ENCODE measurements around the gene BOC. TPM values are rescaled to one million over a fixed set of nuclear protein-coding genes. Genes with fewer than 3 reads are reported as not detected.

BOC gene
- total and polyA plus RNA-seq, 10 of the 15 experiments (the other 5 are each of a cell fraction or from before 2014, with no cell fraction given) = 0.18 TPM; not detected in 9

GRCh38 chr3:113264283-113265131 lies 53.1 kb downstream of the BOC start:
- no peaks in the 10 kb centered on the region for H3K9me3 ChIP-seq (replicated peaks; ENCODE audit: control insufficient read depth, insufficient read depth, low read length)
- 46% methylated on average over 10 of the region's 10 CpGs for WGBS (ENCODE audit: insufficient coverage, insufficient replicate concordance, low lambda C conversion rate, missing lambda C conversion rate)
- H3K36me3 ChIP-seq (ENCODE audit: control insufficient read depth in 2 of 2, insufficient read depth in 2 of 2, low read length in 1 of 2) = no peaks in the 10 kb centered on the region
- ATAC-seq (no peak), DNase-seq (ENCODE audit: low read depth, low spot score) (no peak), FAIRE-seq (no peak)
- TF ChIP-seq SMAD1 (IDR thresholded peaks at IDR 0.05; ENCODE audit: low read depth, partially characterized antibody) (no peak), CREM (IDR thresholded peaks at IDR 0.05; ENCODE audit: low read depth) (no peak), LARP7 (IDR thresholded peaks at IDR 0.05) (no peak), MEF2B (IDR thresholded peaks at IDR 0.05; ENCODE audit: partially characterized antibody, poor library complexity, severe bottlenecking) (no peak), ZNF24 (IDR thresholded peaks at IDR 0.05) (no peak), NFYA (IDR thresholded peaks at IDR 0.05; ENCODE audit: borderline replicate concordance, low read depth, low read length) (no peak), TCF7 (IDR thresholded peaks at IDR 0.05; ENCODE audit: borderline replicate concordance) (no peak), POLR2AphosphoS2 (IDR thresholded peaks at IDR 0.05; ENCODE audit: low read depth, low read length) (no peak), GATAD2B (conservative IDR thresholded peaks at IDR 0.05; ENCODE audit: low read depth) (no peak), FOXM1 (IDR thresholded peaks at IDR 0.05; ENCODE audit: low read depth, low read length) (no peak), CHD2 (IDR thresholded peaks at IDR 0.05; ENCODE audit: borderline replicate concordance, low read depth, low read length) (no peak), TBL1XR1 (IDR thresholded peaks at IDR 0.05; ENCODE audit: low read depth, low read length) (no peak)
- TF ChIP-seq, protein P1, sequence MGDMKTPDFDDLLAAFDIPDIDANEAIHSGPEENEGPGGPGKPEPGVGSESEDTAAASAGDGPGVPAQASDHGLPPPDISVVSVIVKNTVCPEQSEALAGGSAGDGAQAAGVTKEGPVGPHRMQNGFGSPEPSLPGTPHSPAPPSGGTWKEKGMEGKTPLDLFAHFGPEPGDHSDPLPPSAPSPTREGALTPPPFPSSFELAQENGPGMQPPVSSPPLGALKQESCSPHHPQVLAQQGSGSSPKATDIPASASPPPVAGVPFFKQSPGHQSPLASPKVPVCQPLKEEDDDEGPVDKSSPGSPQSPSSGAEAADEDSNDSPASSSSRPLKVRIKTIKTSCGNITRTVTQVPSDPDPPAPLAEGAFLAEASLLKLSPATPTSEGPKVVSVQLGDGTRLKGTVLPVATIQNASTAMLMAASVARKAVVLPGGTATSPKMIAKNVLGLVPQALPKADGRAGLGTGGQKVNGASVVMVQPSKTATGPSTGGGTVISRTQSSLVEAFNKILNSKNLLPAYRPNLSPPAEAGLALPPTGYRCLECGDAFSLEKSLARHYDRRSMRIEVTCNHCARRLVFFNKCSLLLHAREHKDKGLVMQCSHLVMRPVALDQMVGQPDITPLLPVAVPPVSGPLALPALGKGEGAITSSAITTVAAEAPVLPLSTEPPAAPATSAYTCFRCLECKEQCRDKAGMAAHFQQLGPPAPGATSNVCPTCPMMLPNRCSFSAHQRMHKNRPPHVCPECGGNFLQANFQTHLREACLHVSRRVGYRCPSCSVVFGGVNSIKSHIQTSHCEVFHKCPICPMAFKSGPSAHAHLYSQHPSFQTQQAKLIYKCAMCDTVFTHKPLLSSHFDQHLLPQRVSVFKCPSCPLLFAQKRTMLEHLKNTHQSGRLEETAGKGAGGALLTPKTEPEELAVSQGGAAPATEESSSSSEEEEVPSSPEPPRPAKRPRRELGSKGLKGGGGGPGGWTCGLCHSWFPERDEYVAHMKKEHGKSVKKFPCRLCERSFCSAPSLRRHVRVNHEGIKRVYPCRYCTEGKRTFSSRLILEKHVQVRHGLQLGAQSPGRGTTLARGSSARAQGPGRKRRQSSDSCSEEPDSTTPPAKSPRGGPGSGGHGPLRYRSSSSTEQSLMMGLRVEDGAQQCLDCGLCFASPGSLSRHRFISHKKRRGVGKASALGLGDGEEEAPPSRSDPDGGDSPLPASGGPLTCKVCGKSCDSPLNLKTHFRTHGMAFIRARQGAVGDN (IDR thresholded peaks at IDR 0.05) = no peak
- TF ChIP-seq, protein P2, sequence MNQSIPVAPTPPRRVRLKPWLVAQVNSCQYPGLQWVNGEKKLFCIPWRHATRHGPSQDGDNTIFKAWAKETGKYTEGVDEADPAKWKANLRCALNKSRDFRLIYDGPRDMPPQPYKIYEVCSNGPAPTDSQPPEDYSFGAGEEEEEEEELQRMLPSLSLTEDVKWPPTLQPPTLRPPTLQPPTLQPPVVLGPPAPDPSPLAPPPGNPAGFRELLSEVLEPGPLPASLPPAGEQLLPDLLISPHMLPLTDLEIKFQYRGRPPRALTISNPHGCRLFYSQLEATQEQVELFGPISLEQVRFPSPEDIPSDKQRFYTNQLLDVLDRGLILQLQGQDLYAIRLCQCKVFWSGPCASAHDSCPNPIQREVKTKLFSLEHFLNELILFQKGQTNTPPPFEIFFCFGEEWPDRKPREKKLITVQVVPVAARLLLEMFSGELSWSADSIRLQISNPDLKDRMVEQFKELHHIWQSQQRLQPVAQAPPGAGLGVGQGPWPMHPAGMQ (IDR thresholded peaks at IDR 0.05; ENCODE audit: borderline replicate concordance) = no peak
- H3K4me1 ChIP-seq (ENCODE audit: control insufficient read depth, insufficient read depth, low read length) = no peaks in the 10 kb centered on the region
- H3K4me2 ChIP-seq (ENCODE audit: control insufficient read depth, insufficient read depth) = no peak overlapping the region
- BruUV-seq (replicated peaks) = no TSS peak
- no peak overlapping the region for H3K27ac ChIP-seq (ENCODE audit: control insufficient read depth, insufficient read depth)
- ChIA-PET SMC1A (ENCODE audit: uncharacterized antibody, unreplicated experiment) (interaction anchor here (1.1 to 2.3 kb wide), 3 partner anchors 9 to 27 kb away, joined by 4 to 10 read pairs (median 8); no protein-coding TSS in a partner anchor), POLR2A (interaction anchor here (0.6 kb wide), 1 partner anchor 92 kb away, joined by 4 read pairs; no protein-coding TSS in a partner anchor), CTCF (interaction anchor here (1.2 to 1.4 kb wide), 2 partner anchors 24 to 128 kb away, joined by 5 read pairs; no protein-coding TSS in a partner anchor), RAD21 (ENCODE audit: unreplicated experiment) (no interaction called here)
- no peaks in the 10 kb centered on the region for H3K79me2 ChIP-seq (ENCODE audit: control insufficient read depth, insufficient read depth, low read length)
- H2AFZ ChIP-seq (ENCODE audit: control insufficient read depth, low read depth, low read length) = no peak overlapping the region
- in situ Hi-C loops (cut with MboI) (no loop called here), intact Hi-C loops (cut with micrococcal nuclease; ENCODE audit: unreplicated experiment) (no loop called here)
- no peak overlapping the region for H3K9ac ChIP-seq (ENCODE audit: control insufficient read depth, insufficient read depth, low read length)
- no peaks in the 10 kb centered on the region for H4K20me1 ChIP-seq (ENCODE audit: control insufficient read depth, insufficient read depth)
- no peak overlapping the region for H3K4me3 ChIP-seq
- H3K27me3 ChIP-seq (replicated peaks in 1 of 2; ENCODE audit: control insufficient read depth in 2 of 2, insufficient read depth in 2 of 2, low read length in 1 of 2) = 0 out of 4 replicates have a peak, but pooled peaks cover 0 to 4% of the 10 kb centered on the region in 2 experiments

Measured in GM12878 (cell line).